Natural killer cell (primary cell): Measurements from ENCODE around the gene TOR1AIP2. TPM values are rescaled to one million over a fixed set of nuclear protein-coding genes. Genes with fewer than 3 reads are reported as not detected.
A peak's percentile ranks its signal among the peaks of the same experiment; 100 is the strongest.

Experiments
- ATAC-seq, 3 donors: fragments of 150-1000 bp in 2 of 3; fragments of 200-7000 bp in 1 of 3; cut with Tn5 transposase; 1 replicate in 1 of 3; 2 replicates in 2 of 3; pipeline ENCODE4 v1.10.0; 2021; ENCODE audit warnings: mild to moderate bottlenecking in 2 of 3, moderate library complexity in 2 of 3
- DNase-seq, 2 donors: peaks; one replicate each; pipeline versions ENCODE4 v3.0.0 to v3.0.0-alpha.2; 2013 to 2021; ENCODE audit warnings: mixed read lengths in 1 of 2
- H3K27ac ChIP-seq: one replicate; pipeline ENCODE4 v1.5.1; 2013; ENCODE audit warnings: mild to moderate bottlenecking, low read length
- H3K27me3 ChIP-seq: one replicate; pipeline ENCODE4 v1.6.1; 2013; ENCODE audit warnings: low read length; ENCODE audit not compliant: control insufficient read depth, insufficient read depth
- H3K36me3 ChIP-seq: one replicate; pipeline ENCODE4 v1.6.1; 2013; ENCODE audit warnings: low read length; ENCODE audit not compliant: control insufficient read depth, insufficient read depth
- H3K4me1 ChIP-seq: one replicate; pipeline ENCODE4 v1.6.1; 2013; ENCODE audit warnings: low read length; ENCODE audit not compliant: control insufficient read depth, insufficient read depth
- H3K4me3 ChIP-seq: one replicate; pipeline ENCODE4 v1.5.1; 2013; ENCODE audit warnings: low read length
- H3K9me3 ChIP-seq: one replicate; pipeline ENCODE4 v1.6.1; 2013; ENCODE audit warnings: low read length; ENCODE audit not compliant: control insufficient read depth, insufficient read depth
- H3K27ac Mint-ChIP-seq, 2 donors: one replicate each; pipeline ENCODE4 v1.8.0; 2022; ENCODE audit warnings: mild to moderate bottlenecking in 2 of 2, mixed read lengths in 2 of 2, moderate library complexity in 1 of 2
- H3K27me3 Mint-ChIP-seq, 2 donors: one replicate each; pipeline ENCODE4 v1.8.0; 2022; ENCODE audit warnings: low read depth in 2 of 2, mixed read lengths in 2 of 2
- H3K36me3 Mint-ChIP-seq: one replicate; pipeline ENCODE4 v1.8.0; 2022; ENCODE audit warnings: mixed read lengths
- H3K4me1 Mint-ChIP-seq, 2 donors: one replicate each; pipeline ENCODE4 v1.8.0; 2022; ENCODE audit warnings: mixed read lengths in 2 of 2
- H3K4me3 Mint-ChIP-seq: one replicate; pipeline ENCODE4 v1.8.0; 2022; ENCODE audit warnings: mild to moderate bottlenecking, moderate library complexity, mixed read lengths
- H3K9me3 Mint-ChIP-seq, 2 donors: one replicate each; pipeline ENCODE4 v1.8.0; 2022; ENCODE audit warnings: mixed read lengths in 2 of 2
- WGBS: methylation state at CpG from one replicate; pipeline ENCODE4 v1.1.7; 2013; ENCODE audit warnings: missing lambda C conversion rate; ENCODE audit not compliant: insufficient coverage; 5-methylcytosine and 5-hydroxymethylcytosine counted together
- intact Hi-C: fragments of 100-400 bp; cut with micrococcal nuclease; formaldehyde crosslinking; loops from one replicate; pipeline ENCODE4 v1.14.2; 2022
- total RNA-seq, 4 donors: library from RNA; stranded (reverse); fragments of 120-200 nt in 1 of 4; gene quantifications; one replicate each; pipeline versions ENCODE4 v1.2.3 to v1.2.4, GENCODE V29; 2013 to 2022
- TF ChIP-seq, protein P1 (sequence below): fragments of 200-600 bp; IDR thresholded peaks from one replicate; pipeline ENCODE4 v1.8.0; 2022; ENCODE audit warnings: antibody characterized with exemption

The TOR1AIP2 gene
- total RNA-seq, result 10 to 100 TPM; 68.6 to 74.2 (median 71.7) TPM
- 65.0 TPM for total RNA-seq (2013)

DNA sequence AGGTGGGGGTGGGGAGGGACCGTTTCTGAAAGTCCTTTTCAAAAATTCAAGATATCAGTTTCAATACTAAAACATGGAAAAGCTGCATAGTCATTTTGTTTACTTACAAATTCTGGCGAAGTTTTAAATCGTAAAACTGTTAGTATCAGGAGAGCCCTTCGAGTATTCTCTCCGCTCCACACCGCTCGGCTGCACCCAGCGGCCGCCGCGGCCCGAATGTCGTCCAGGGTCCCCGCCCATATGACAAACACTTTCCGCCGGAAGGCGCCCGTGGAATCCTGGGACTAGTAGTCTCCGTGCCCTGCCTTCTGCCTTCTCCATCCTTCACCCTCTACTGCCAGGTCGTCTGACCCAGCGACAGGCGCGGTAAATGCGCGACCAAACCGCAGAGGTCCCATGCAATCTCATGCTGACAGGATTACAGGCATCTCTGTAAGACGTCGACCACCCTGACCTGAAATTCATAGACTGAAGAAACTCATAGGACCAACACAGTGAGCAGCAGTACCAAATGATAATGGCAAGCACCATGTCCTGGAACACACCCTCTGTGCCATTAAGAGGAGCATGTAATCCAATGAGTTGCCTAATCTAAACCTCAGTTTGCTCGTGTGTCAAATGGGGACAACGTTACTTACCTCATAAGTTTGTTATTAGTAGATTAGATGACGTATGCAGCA, at the start of gene TOR1AIP2:
TSS of gene TOR1AIP2 (minus strand) at position 218 of the 680 bp plus-strand sequence. CDS start 25,138 bp downstream, outside the sequence.
- WGBS, result 4% methylated on average over 30 of the region's 31 CpGs
- peak within 1 kb of the TSS; percentile 86 to 90 for H3K27ac Mint-ChIP-seq
- H3K4me1 Mint-ChIP-seq, result peaks cover 43 to 49% of the 10 kb centered on the region in 2 donors
- no peaks in the 10 kb centered on the region for H3K27me3 Mint-ChIP-seq
- Histone ChIP-seq H3K27ac (peak within 1 kb of the TSS; percentile 45), H3K36me3 (peaks cover 4% of the 10 kb centered on the region), H3K27me3 (no peaks in the 10 kb centered on the region), H3K4me3 (peak within 1 kb of the TSS; percentile 54), H3K9me3 (no peaks in the 10 kb centered on the region), H3K4me1 (peaks cover 13% of the 10 kb centered on the region)
- TF ChIP-seq, protein P1, sequence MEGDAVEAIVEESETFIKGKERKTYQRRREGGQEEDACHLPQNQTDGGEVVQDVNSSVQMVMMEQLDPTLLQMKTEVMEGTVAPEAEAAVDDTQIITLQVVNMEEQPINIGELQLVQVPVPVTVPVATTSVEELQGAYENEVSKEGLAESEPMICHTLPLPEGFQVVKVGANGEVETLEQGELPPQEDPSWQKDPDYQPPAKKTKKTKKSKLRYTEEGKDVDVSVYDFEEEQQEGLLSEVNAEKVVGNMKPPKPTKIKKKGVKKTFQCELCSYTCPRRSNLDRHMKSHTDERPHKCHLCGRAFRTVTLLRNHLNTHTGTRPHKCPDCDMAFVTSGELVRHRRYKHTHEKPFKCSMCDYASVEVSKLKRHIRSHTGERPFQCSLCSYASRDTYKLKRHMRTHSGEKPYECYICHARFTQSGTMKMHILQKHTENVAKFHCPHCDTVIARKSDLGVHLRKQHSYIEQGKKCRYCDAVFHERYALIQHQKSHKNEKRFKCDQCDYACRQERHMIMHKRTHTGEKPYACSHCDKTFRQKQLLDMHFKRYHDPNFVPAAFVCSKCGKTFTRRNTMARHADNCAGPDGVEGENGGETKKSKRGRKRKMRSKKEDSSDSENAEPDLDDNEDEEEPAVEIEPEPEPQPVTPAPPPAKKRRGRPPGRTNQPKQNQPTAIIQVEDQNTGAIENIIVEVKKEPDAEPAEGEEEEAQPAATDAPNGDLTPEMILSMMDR, result no peak
- peak within 1 kb of the TSS; percentile 93 for H3K4me3 Mint-ChIP-seq
- DNase-seq (peak; percentile 81 to 91), ATAC-seq (peak; percentile 55 to 68 (median 58))
- H3K36me3 Mint-ChIP-seq, result peaks cover 7% of the 10 kb centered on the region
- intact Hi-C loops, result no loop called here
- H3K9me3 Mint-ChIP-seq, result no peaks in the 10 kb centered on the region

DNA sequence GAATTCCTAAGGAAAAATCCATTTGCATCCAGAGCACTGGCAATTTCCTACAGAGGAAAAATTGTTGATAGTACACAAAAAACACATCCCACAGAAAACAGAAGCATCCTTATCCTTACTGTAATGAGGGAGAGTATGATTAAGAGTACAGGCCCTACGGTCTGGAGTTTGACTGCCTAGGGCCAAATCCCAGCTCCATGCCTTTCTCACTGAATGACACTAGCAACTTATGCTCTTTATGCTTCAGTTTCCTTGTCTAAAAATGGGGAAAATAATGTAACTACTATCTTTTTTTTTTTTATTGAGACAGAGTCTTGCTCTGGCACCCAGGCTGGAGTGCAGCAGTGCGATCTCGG, 49.2 kb upstream of the TOR1AIP2 start:
- DNase-seq (no peak), ATAC-seq (no peak)
- Mint-ChIP-seq H3K9me3 (no peaks in the 10 kb centered on the region), H3K4me3 (no peak overlapping the region), H3K27me3 (no peaks in the 10 kb centered on the region), H3K4me1 (no peaks in the 10 kb centered on the region), H3K27ac (no peak overlapping the region), H3K36me3 (no peaks in the 10 kb centered on the region)
- TF ChIP-seq, protein P1, result no peak
- 99% methylated on average over 3 of the region's 3 CpGs for WGBS
- Histone ChIP-seq H3K27ac (no peak overlapping the region), H3K36me3 (peaks cover 3% of the 10 kb centered on the region), H3K4me3 (no peak overlapping the region), H3K4me1 (no peaks in the 10 kb centered on the region), H3K27me3 (no peaks in the 10 kb centered on the region), H3K9me3 (no peaks in the 10 kb centered on the region)
- intact Hi-C loops, result no loop called here

DNA sequence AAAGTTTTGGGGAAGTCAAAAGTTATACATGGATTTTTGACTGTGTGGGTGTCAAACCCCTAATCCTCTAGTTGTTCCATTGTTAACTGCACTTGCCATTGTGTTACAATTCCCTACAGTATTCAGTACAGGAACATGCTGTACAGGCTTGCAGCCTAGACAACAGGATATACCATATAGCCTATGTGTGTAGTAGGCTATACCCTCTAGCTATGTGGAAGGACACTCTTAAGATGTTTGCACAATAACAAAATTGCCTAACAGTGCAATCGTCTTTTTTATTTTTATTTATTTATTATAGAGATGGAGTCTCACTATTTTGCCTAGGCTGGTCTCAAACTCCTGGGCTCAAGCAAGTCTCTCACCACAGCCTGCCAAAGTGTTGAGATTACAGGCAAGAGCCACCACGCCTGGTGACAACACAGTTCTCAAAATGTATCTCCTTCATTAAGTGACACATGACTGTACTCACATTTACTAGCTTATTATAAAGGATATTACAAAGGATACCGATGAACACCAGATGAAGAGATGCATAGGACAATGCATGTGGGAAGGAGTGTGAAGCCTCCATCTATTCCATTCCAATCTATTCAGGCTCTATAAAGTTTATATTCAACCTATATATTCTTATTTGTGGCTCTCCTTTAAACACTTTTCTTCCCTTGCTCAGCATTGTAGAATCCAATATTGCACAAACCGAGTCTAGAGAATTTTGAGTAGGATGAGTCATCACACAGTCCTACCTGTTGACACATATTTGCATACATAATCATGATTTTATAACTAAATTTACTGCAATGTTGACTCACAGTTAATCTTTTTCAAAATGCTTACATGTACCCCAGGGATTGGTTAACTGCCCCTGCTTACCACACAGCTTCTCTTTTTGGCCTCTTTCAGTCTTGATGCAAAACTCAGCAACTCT, 48.6 kb upstream of the TOR1AIP2 start:
- H3K4me3 Mint-ChIP-seq, result no peak overlapping the region
- TF ChIP-seq, protein P1, result no peak
- Histone ChIP-seq H3K9me3 (no peaks in the 10 kb centered on the region), H3K27me3 (no peaks in the 10 kb centered on the region), H3K4me1 (no peaks in the 10 kb centered on the region), H3K27ac (no peak overlapping the region), H3K4me3 (no peak overlapping the region), H3K36me3 (peaks cover 9% of the 10 kb centered on the region)
- no peaks in the 10 kb centered on the region for H3K9me3 Mint-ChIP-seq
- intact Hi-C loops, result no loop called here
- H3K36me3 Mint-ChIP-seq, result no peaks in the 10 kb centered on the region
- H3K27ac Mint-ChIP-seq, result no peak overlapping the region
- WGBS, result 84% methylated on average over 2 of the region's 4 CpGs
- H3K27me3 Mint-ChIP-seq, result no peaks in the 10 kb centered on the region
- ATAC-seq (no peak), DNase-seq (no peak)
- H3K4me1 Mint-ChIP-seq, result no peaks in the 10 kb centered on the region
